22Rv1 (cell line): ENCODE measurements around the gene SASH1.

ENCODE experiments used
- ZFX ChIP-seq: fragments of 450-650 bp; IDR thresholded peaks from 2 replicates; pipeline ENCODE4 v1.6.1; 2017; ENCODE audit warnings: antibody characterized with exemption, borderline replicate concordance
- TF ChIP-seq, protein P1 (sequence below): fragments of 450-650 bp; IDR thresholded peaks from 2 replicates; pipeline ENCODE4 v1.5.1; 2017; ENCODE audit warnings: mild to moderate bottlenecking

DNA sequence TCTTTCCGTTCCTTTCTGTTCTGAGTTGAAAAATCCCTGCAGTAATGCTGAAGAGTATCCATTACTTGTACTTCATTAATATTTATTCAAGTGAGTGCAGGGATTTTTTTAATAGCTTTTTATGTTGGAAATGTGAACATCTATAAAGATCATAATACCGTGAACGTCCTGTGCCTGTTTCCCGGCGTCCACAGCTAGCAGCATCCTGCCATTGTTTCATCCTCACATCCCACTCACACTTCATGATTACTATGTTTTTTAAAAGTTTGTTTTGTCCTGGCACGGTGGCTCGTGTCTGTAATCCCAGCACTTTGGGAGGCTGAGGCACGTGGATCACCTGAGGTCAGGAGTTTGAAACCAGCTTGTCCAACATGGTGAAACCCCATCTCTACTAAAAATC lies 54.3 kb downstream of the SASH1 start:
- TF ChIP-seq, protein P1, sequence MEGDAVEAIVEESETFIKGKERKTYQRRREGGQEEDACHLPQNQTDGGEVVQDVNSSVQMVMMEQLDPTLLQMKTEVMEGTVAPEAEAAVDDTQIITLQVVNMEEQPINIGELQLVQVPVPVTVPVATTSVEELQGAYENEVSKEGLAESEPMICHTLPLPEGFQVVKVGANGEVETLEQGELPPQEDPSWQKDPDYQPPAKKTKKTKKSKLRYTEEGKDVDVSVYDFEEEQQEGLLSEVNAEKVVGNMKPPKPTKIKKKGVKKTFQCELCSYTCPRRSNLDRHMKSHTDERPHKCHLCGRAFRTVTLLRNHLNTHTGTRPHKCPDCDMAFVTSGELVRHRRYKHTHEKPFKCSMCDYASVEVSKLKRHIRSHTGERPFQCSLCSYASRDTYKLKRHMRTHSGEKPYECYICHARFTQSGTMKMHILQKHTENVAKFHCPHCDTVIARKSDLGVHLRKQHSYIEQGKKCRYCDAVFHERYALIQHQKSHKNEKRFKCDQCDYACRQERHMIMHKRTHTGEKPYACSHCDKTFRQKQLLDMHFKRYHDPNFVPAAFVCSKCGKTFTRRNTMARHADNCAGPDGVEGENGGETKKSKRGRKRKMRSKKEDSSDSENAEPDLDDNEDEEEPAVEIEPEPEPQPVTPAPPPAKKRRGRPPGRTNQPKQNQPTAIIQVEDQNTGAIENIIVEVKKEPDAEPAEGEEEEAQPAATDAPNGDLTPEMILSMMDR, result no peak
- TF ChIP-seq ZFX, result no peak
